Tibial artery (tissue), 4 donors: ENCODE measurements around the gene SLC35E1.

Experiments used
- DNase-seq, 2 donors: peaks; one replicate each; pipeline ENCODE4 v3.0.0-alpha.2; 2019
- H3K27ac ChIP-seq, 2 donors: fragments of 200-600 bp; sonication (generic) in 1 of 2; 1 replicate in 1 of 2; 2 replicates in 1 of 2; pipeline ENCODE4 v1.5.1; 2018 to 2019; ENCODE audit warnings: mild to moderate bottlenecking in 1 of 2
- H3K27me3 ChIP-seq, 2 donors: fragments of 200-600 bp; sonication (generic) in 1 of 2; one replicate each; pipeline versions ENCODE4 v1.5.1 to v1.6.0; 2016 to 2019
- H3K36me3 ChIP-seq, 3 donors: fragments of 200-600 bp; sonication (generic) in 2 of 3; one replicate each; pipeline ENCODE4 v1.5.1; 2016 to 2019; ENCODE audit warnings: mild to moderate bottlenecking in 2 of 3
- H3K4me1 ChIP-seq, 4 donors: fragments of 200-600 bp; sonication (generic) in 2 of 4; 1 replicate in 3 of 4; 2 replicates in 1 of 4; pipeline ENCODE4 v1.5.1; 2016 to 2019
- H3K4me3 ChIP-seq, 2 donors: fragments of 200-600 bp; sonication (generic) in 1 of 2; 1 replicate in 1 of 2; 2 replicates in 1 of 2; pipeline ENCODE4 v1.5.1; 2018 to 2019; ENCODE audit warnings: mild to moderate bottlenecking in 2 of 2
- H3K9me3 ChIP-seq, 3 donors: fragments of 200-600 bp; sonication (generic) in 1 of 3; one replicate each; pipeline ENCODE4 v1.5.1; 2016 to 2019
- intact Hi-C: fragments of 100-400 bp; cut with DNase I; formaldehyde crosslinking; loops from one replicate; pipeline ENCODE4 v1.15.0; 2023; ENCODE audit warnings: low total_unique reads
- TF ChIP-seq, protein P1 (sequence below), 2 experiments: fragments of 200-600 bp in 1 of 2; fragments of 450-650 bp in 1 of 2; IDR thresholded peaks; one replicate each; pipeline ENCODE4 v1.5.1; 2017 to 2019; ENCODE audit warnings: antibody characterized with exemption in 2 of 2, mild to moderate bottlenecking in 1 of 2, moderate library complexity in 1 of 2

Gene SLC35E1

GRCh38 chr19:16541526-16542044 is 30.6 kb downstream of the SLC35E1 start:
- DNase-seq: no peak
- Histone ChIP-seq H3K4me3 (peak overlapping the region; percentile 78 to 82), H3K27ac (peak overlapping the region; percentile 89 to 92), H3K36me3 (peaks cover 4 to 39% (median 20%) of the 10 kb centered on the region in 3 donors), H3K27me3 (no peaks in the 10 kb centered on the region), H3K4me1 (peaks cover 0 to 49% (median 34%) of the 10 kb centered on the region in 4 donors), H3K9me3 (no peaks in the 10 kb centered on the region)
- intact Hi-C loops: no loop called here
- TF ChIP-seq, protein P1, sequence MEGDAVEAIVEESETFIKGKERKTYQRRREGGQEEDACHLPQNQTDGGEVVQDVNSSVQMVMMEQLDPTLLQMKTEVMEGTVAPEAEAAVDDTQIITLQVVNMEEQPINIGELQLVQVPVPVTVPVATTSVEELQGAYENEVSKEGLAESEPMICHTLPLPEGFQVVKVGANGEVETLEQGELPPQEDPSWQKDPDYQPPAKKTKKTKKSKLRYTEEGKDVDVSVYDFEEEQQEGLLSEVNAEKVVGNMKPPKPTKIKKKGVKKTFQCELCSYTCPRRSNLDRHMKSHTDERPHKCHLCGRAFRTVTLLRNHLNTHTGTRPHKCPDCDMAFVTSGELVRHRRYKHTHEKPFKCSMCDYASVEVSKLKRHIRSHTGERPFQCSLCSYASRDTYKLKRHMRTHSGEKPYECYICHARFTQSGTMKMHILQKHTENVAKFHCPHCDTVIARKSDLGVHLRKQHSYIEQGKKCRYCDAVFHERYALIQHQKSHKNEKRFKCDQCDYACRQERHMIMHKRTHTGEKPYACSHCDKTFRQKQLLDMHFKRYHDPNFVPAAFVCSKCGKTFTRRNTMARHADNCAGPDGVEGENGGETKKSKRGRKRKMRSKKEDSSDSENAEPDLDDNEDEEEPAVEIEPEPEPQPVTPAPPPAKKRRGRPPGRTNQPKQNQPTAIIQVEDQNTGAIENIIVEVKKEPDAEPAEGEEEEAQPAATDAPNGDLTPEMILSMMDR (IDR thresholded peaks at IDR 0.05): no peak

DNA sequence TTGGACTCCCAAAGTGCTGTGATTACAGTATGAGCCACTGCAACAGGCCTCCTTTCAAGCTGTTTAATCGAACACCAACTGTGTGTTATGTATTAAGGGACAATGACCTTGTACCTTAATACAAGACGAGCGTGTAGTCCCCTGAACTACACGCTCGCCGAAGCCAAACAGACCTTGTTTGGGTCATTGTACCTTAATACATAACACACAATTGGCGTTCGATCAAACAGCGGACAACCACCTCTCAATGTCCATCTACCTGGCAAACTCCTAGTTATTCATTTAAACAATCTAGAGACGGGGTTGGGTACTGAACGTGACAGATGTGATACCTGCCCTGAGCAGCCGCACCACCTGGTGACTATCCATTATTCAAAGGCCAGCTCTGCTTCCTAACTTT is 31.3 kb downstream of the SLC35E1 start:
- intact Hi-C loops: no loop called here
- no peak for DNase-seq
- TF ChIP-seq, protein P1 (IDR thresholded peaks at IDR 0.05): no peak
- Histone ChIP-seq H3K4me3 (peak overlapping the region; percentile 78 to 82), H3K36me3 (peaks cover 4 to 46% (median 26%) of the 10 kb centered on the region in 3 donors), H3K4me1 (peaks cover 0 to 49% (median 34%) of the 10 kb centered on the region in 4 donors), H3K27me3 (no peaks in the 10 kb centered on the region), H3K9me3 (no peaks in the 10 kb centered on the region), H3K27ac (no peak overlapping the region)

- H3K4me1 ChIP-seq: peaks cover 0 to 32% (median 24%) of the 10 kb centered on the region in 4 donors
These were observed 35.1 kb downstream of the SLC35E1 start for GRCh38 chr19:16537111-16537510.

GRCh38 chr19:16536130-16536529 is 36.1 kb downstream of the SLC35E1 start:
- Histone ChIP-seq H3K27ac (no peak overlapping the region), H3K4me3 (no peak overlapping the region), H3K27me3 (no peaks in the 10 kb centered on the region), H3K36me3 (peaks cover 49 to 94% (median 74%) of the 10 kb centered on the region in 3 donors), H3K9me3 (no peaks in the 10 kb centered on the region), H3K4me1 (peaks cover 0 to 26% (median 18%) of the 10 kb centered on the region in 4 donors)
- TF ChIP-seq, protein P1 (IDR thresholded peaks at IDR 0.05): no peak
- intact Hi-C loops: no loop called here
- no peak for DNase-seq

More at GRCh38 chr19:16537111-16537510, 35.1 kb downstream of the SLC35E1 start:
- no peak overlapping the region for H3K4me3 ChIP-seq
- peaks cover 39 to 84% (median 65%) of the 10 kb centered on the region in 3 donors for H3K36me3 ChIP-seq
- intact Hi-C loops: no loop called here
- no peaks in the 10 kb centered on the region for H3K9me3 ChIP-seq
- TF ChIP-seq, protein P1 (IDR thresholded peaks at IDR 0.05): no peak
- no peak overlapping the region for H3K27ac ChIP-seq
- no peaks in the 10 kb centered on the region for H3K27me3 ChIP-seq
- no peak for DNase-seq

DNA sequence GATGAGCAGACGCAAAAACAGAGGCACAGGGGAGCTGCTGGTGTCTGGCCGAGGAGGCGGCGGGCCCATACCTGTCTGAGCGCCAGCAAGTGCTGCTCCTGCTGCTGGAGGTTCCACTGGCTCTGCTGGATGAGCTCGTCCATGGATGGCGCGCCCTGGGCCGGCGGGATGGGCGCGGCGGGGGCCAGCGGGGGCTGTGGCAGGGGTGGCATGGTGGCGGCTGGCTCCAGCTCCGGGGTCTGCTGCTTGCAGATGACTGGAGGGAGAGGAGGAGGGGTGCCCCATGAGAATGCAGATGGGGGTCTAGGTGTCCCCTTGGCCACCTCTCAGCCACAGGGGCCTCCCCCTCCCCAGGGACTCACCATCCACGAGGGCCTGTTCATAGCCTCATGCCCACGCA is 36.8 kb downstream of the SLC35E1 start:
- peaks cover 56 to 96% (median 82%) of the 10 kb centered on the region in 3 donors for H3K36me3 ChIP-seq
- no peak overlapping the region for H3K27ac ChIP-seq
- no peak overlapping the region for H3K4me3 ChIP-seq
- TF ChIP-seq, protein P1 (IDR thresholded peaks at IDR 0.05): no peak
- no peak for DNase-seq
- no peaks in the 10 kb centered on the region for H3K27me3 ChIP-seq
- peaks cover 0 to 18% (median 10%) of the 10 kb centered on the region in 4 donors for H3K4me1 ChIP-seq
- no peaks in the 10 kb centered on the region for H3K9me3 ChIP-seq
- intact Hi-C loops: no loop called here
